Progenitor cell of endocrine pancreas (in vitro differentiated cells): ENCODE data around the gene HAS3. TPM values are rescaled to one million over a fixed set of nuclear protein-coding genes. Genes with fewer than 3 reads are reported as not detected.

Experiments
- DNase-seq: peaks from one replicate; pipeline ENCODE4 v3.0.0; 2021; ENCODE audit warnings: low spot score; ENCODE audit not compliant: unreplicated experiment
- H3K27ac Mint-ChIP-seq: 2 replicates; pipeline ENCODE4 v1.8.0; 2021; ENCODE audit warnings: mild to moderate bottlenecking, moderate library complexity, mixed read lengths
- H3K27me3 Mint-ChIP-seq: 2 replicates; pipeline ENCODE4 v1.8.0; 2021; ENCODE audit warnings: mixed read lengths
- H3K36me3 Mint-ChIP-seq: 2 replicates; pipeline ENCODE4 v1.8.0; 2022; ENCODE audit warnings: mixed read lengths; ENCODE audit not compliant: insufficient read depth
- H3K4me1 Mint-ChIP-seq: 2 replicates; pipeline ENCODE4 v1.8.0; 2021; ENCODE audit warnings: low read depth, mixed read lengths
- H3K4me3 Mint-ChIP-seq: 2 replicates; pipeline ENCODE4 v1.8.0; 2021; ENCODE audit warnings: low read depth, mild to moderate bottlenecking, moderate library complexity, mixed read lengths
- H3K9me3 Mint-ChIP-seq: 2 replicates; pipeline ENCODE4 v1.8.0; 2021; ENCODE audit warnings: low read depth, mixed read lengths
- total RNA-seq: library from RNA; stranded (reverse); gene quantifications from 2 replicates; pipeline ENCODE4 v1.2.1, GENCODE V29; 2021
- TF ChIP-seq, protein P1 (sequence below): fragments of 200-600 bp; sonication (generic); IDR thresholded peaks from one replicate; pipeline ENCODE4 v1.5.0; 2021; ENCODE audit warnings: antibody characterized with exemption, mild to moderate bottlenecking; ENCODE audit not compliant: unreplicated experiment

Gene HAS3
- total RNA-seq, 1 donor from 2014 or later, result 1.1 TPM

DNA sequence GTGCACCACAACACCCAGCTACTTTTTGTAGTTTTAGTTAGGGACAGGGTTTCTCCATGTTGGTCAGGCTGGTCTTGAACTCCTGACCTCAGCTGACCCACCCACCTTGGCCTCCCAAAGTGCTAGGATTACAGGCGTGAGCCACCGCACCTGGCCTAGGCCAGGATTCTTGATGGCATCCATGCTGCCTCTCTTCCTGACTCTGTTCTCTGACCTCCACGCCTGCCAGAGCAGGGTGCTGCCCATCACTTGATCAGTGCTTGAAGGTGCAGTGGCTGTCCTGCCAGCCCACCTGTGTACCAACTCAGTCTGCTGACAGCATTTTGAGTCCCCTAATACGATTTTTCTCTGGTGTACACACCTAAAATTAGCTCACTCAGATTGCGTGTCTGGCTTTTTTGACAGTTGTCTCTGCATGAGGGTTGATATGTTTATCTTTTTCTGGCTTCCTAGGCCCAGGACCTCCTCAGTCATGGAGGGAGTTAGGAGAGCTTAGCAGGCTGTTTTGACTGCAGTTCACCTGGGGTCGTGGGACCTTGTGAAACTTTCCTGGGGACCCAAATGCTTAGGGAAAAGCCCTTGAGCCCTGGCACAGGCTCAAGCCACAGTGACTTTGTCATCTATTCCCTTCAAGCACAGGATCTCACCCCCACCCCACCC is 5.9 kb downstream of the HAS3 start:
- Mint-ChIP-seq H3K27ac (no peak overlapping the region), H3K4me1 (peaks cover 4% of the 10 kb centered on the region)

GRCh38 chr16:69111876-69112230 is 6.4 kb downstream of the HAS3 start:
- no peak for DNase-seq
- TF ChIP-seq, protein P1, sequence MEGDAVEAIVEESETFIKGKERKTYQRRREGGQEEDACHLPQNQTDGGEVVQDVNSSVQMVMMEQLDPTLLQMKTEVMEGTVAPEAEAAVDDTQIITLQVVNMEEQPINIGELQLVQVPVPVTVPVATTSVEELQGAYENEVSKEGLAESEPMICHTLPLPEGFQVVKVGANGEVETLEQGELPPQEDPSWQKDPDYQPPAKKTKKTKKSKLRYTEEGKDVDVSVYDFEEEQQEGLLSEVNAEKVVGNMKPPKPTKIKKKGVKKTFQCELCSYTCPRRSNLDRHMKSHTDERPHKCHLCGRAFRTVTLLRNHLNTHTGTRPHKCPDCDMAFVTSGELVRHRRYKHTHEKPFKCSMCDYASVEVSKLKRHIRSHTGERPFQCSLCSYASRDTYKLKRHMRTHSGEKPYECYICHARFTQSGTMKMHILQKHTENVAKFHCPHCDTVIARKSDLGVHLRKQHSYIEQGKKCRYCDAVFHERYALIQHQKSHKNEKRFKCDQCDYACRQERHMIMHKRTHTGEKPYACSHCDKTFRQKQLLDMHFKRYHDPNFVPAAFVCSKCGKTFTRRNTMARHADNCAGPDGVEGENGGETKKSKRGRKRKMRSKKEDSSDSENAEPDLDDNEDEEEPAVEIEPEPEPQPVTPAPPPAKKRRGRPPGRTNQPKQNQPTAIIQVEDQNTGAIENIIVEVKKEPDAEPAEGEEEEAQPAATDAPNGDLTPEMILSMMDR, result no peak
- Mint-ChIP-seq H3K9me3 (no peaks in the 10 kb centered on the region), H3K27ac (no peak overlapping the region), H3K36me3 (peaks cover 4% of the 10 kb centered on the region), H3K27me3 (peaks cover 24% of the 10 kb centered on the region), H3K4me1 (peaks cover 3% of the 10 kb centered on the region), H3K4me3 (no peak overlapping the region)

More for the DNA sequence above, 5.9 kb downstream of the HAS3 start:
- Mint-ChIP-seq H3K27me3 (peaks cover 26% of the 10 kb centered on the region), H3K36me3 (peaks cover 4% of the 10 kb centered on the region), H3K4me3 (no peak overlapping the region), H3K9me3 (no peaks in the 10 kb centered on the region)
- TF ChIP-seq, protein P1, result no peak
- no peak for DNase-seq

DNA sequence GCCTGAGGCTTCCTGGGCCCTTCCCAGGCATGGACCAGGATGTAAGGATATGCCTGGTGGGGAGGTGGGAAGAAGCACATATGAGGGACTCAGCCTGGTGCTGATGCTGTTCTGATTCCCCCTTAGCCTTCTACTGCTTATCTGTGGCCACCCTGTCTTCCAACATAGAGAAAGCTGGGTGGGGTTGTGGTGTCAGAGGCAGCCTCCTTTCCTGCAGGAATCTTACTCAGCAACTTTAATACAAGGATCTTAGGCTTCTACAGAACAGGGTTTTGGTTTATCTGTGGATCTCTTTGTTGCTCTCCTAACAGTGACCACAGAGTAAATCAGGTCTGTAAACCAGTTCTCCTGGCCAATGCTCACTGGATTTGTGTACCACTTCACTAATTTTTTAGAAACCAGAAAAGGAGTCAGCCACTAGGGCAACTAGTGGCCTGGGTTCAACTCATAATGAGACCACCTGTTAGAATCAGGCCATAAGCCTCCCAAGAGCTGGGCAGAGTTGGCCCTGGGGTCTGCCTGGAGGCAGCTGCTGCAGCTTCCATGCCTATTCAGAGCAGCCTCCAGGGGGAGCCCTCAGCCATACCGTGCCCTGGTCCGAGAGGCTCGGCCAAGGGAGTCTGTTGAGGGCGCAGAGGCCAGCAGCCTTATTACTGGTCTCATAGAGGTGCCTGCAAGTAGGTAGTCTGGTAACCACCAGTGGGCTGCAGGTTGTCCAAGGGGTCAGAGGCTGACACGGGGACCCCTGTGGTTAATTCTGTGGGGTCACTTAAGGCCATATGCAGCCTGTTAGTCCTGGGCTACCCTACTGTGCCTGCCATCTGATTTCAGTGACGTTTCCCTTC is 7.1 kb downstream of the HAS3 start:
- Mint-ChIP-seq H3K27ac (no peak overlapping the region), H3K4me1 (no peaks in the 10 kb centered on the region), H3K4me3 (no peak overlapping the region), H3K9me3 (no peaks in the 10 kb centered on the region), H3K36me3 (peaks cover 4% of the 10 kb centered on the region), H3K27me3 (peaks cover 19% of the 10 kb centered on the region)
- DNase-seq, result peak; percentile 62
- TF ChIP-seq, protein P1, result peak; percentile 77

DNA sequence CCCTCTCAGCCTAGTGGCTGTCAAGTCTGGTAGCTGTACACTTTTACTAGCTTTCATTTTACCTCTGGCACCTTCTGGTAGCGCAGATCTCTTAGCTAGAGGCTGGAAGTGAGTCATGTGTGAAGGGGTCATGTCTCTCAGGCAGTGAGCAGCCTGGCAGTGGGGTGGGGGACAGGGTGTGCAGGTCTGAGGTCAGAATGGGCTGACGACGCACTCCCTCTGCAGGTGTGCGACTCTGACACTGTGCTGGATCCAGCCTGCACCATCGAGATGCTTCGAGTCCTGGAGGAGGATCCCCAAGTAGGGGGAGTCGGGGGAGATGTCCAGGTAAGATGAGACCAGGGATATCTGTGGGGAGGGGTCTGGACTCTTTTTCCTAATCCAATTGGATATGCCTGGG is 7.8 kb downstream of the HAS3 start:
- Mint-ChIP-seq H3K36me3 (peaks cover 4% of the 10 kb centered on the region), H3K4me1 (no peaks in the 10 kb centered on the region), H3K9me3 (no peaks in the 10 kb centered on the region), H3K4me3 (no peak overlapping the region), H3K27me3 (peaks cover 13% of the 10 kb centered on the region), H3K27ac (no peak overlapping the region)
- TF ChIP-seq, protein P1, result no peak
- DNase-seq, result no peak

GRCh38 chr16:69114346-69114975 is 9.0 kb downstream of the HAS3 start:
- TF ChIP-seq, protein P1, result no peak
- H3K9me3 Mint-ChIP-seq, result no peaks in the 10 kb centered on the region
- peaks cover 4% of the 10 kb centered on the region for H3K36me3 Mint-ChIP-seq
- H3K27ac Mint-ChIP-seq, result no peak overlapping the region
- no peak for DNase-seq
- H3K27me3 Mint-ChIP-seq, result peaks cover 3% of the 10 kb centered on the region
- no peak overlapping the region for H3K4me3 Mint-ChIP-seq
- H3K4me1 Mint-ChIP-seq, result no peaks in the 10 kb centered on the region
